Heart right ventricle (tissue), 16 donors: ENCODE data around the gene DRD4. TPM values are rescaled to one million over a fixed set of nuclear protein-coding genes. Genes with fewer than 3 reads are reported as not detected.
"Not testable (repeated sequence)": the region's sequence is repeated elsewhere in the genome, so short reads cannot be mapped to it uniquely, and the experiment has no call there.

Source experiments
- ATAC-seq, 8 donors: fragments of 200-7000 bp; cut with Tn5 transposase; one replicate each; pipeline ENCODE4 v1.9.1; 2020; ENCODE audit warnings: mild to moderate bottlenecking in 8 of 8, moderate library complexity in 8 of 8, moderate number of reproducible peaks in 1 of 8
- DNase-seq, 2 donors: peaks; one replicate each; pipeline ENCODE4 v3.0.0-alpha.2; 2020
- H3K27ac ChIP-seq, 10 donors: fragments of 200-600 bp; sonication (generic) in 2 of 10; one replicate each; pipeline versions ENCODE4 v1.5.0 to v1.8.0; 2020 to 2022; ENCODE audit warnings: mild to moderate bottlenecking in 3 of 10
- H3K27me3 ChIP-seq, 7 donors: fragments of 200-600 bp; one replicate each; pipeline ENCODE4 v1.8.0; 2021 to 2022; ENCODE audit warnings: mild to moderate bottlenecking in 2 of 7
- H3K36me3 ChIP-seq, 9 donors: fragments of 200-600 bp; sonication (generic) in 1 of 9; one replicate each; pipeline versions ENCODE4 v1.5.0 to v1.8.0; 2020 to 2022; ENCODE audit warnings: mild to moderate bottlenecking in 2 of 9
- H3K4me1 ChIP-seq, 9 donors: fragments of 200-600 bp; sonication (generic) in 1 of 9; one replicate each; pipeline versions ENCODE4 v1.5.0 to v1.8.0; 2020 to 2022; ENCODE audit warnings: mild to moderate bottlenecking in 4 of 9
- H3K4me3 ChIP-seq, 10 donors: fragments of 200-600 bp; sonication (generic) in 2 of 10; one replicate each; pipeline versions ENCODE4 v1.5.0 to v1.8.0; 2020 to 2022; ENCODE audit warnings: mild to moderate bottlenecking in 7 of 10, moderate library complexity in 2 of 10
- H3K9me3 ChIP-seq, 11 donors: fragments of 200-600 bp in 10 of 11; sonication (generic) in 2 of 11; one replicate each; pipeline versions ENCODE4 v1.5.0 to v1.8.0; 2013 to 2022; ENCODE audit warnings: mild to moderate bottlenecking in 2 of 11, control low read depth in 1 of 11, moderate library complexity in 1 of 11
- WGBS, 2 donors: extraction: QIAGEN DNeasy Blood & Tissue Kit; methylation state at CpG; one replicate each; pipeline ENCODE4 v1.1.7; 2013; ENCODE audit warnings: inconsistent platforms in 1 of 2; 5-methylcytosine and 5-hydroxymethylcytosine counted together
- intact Hi-C, 10 donors: fragments of 100-400 bp; cut with DNase I; formaldehyde crosslinking; loops; one replicate each; pipeline versions ENCODE4 v1.11.1 to v1.14.2; 2022
- polyA plus RNA-seq, 2 donors: library from polyadenylated mRNA; stranded (reverse); fragments of 200-250 nt; gene quantifications; one replicate each; pipeline ENCODE4 v1.2.3, GENCODE V29; 2013
- total RNA-seq, 10 donors: library from RNA; stranded (reverse); fragmentation: NEBNext Ultra II Directional in 3 of 10; extraction: Animal tissue kit (Norgen Biotek cat#: 25700) in 3 of 10; gene quantifications; one replicate each; pipeline versions ENCODE4 v1.2.1 to v1.2.4, GENCODE V29; 2021 to 2023
- TF ChIP-seq, protein P1 (sequence below), 9 donors: fragments of 200-600 bp; sonication (generic) in 2 of 9; IDR thresholded peaks; one replicate each; pipeline versions ENCODE4 v1.5.0 to v1.8.0; 2021 to 2022; ENCODE audit warnings: antibody characterized with exemption in 9 of 9, mild to moderate bottlenecking in 5 of 9, moderate library complexity in 1 of 9
- donor health status: Arrhythmogenic right ventricular cardiomyopathy.
- donor health status: ischemic (EF 13 %, LVEDD 7.1; RV severe dilation, severe dysfunction).
- donor health status: healthy with polysubstance abuse.
- donor health status: DM: no; HTN: yes; CAD: no.
- donor health status: DM: no; HTN: no; CAD: no.
- donor health status: ischemic (EF 25% LVEDD 6.9; RV normal size, moderate dysfunction).
- donor health status: ischemic (EF 25% LVEDD 5.7; RV mildly dilated, moderate dysfunction).
- donor health status: healthy.
- donor health status: DM: yes; HTN: yes; CAD: no.
- donor health status: Ischemic cardiomyopathy.
- donor health status: ischemic (EF 35%, LVEDD 5.7; RV mildly dilated, moderate dysfunction).
- donor health status: nonischemic (EF 11% LVEDD 7.7; RV severe dilation, severe dysfunction).
- donor health status: DM: yes; HTN: yes; CAD: no.
- donor health status: PGD.
- donor health status: ischemic (EF 29% LVEDD 5.4; RV normal size, mild dysfunction).
- donor health status: nonischemic (EF 23%, LVEDD 6.1; RV moderate dilation, normal function).

DRD4 gene
- total and polyA plus RNA-seq, 12 donors = 0.09 to 0.72 (median 0.49) TPM; not detected in 5

DNA sequence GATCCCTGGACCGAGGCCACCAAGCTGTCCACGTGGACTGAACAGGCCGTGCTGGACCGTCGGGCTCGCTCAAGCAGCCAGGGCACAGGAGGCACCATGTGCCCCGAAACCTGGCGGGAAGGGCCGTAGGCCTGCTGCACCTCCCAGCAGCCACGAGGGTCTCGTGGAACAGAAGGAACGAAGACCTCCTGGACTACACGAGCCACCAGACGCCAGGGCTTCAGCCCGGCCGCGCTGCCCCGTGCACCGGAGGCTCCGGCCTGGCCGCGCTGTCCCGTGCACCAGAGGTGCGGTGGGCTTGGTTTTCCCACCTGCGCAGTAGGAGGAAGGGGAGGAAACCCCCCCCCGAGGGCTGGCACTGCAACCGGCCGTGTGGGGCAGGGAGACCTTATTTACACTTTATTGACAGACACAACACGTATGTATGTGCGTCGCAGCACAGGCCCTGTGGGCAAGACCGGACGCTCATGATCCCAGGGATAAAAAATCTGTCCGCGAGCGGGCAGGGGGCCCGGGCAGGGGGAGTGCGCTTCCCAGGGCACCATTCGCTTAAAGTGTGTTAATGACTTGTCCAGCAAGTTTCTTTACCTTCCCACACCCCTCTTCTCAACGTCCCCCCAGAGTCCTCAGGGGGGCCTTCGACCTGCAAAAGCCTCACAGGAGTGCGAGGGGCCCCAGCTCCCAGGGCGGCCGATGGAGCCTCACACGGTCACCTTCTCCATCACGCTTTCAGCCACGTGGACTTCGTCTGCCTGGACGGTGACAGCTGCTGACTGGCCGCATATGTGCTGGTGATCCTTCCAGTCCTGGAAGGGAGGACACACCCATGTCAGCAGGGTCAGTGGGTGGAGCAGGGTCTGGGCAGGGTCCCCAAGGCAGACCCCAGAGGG lies 7.0 kb downstream of the DRD4 start:
- H3K9me3 ChIP-seq = no peaks in the 10 kb centered on the region
- H3K27me3 ChIP-seq = peaks cover 3 to 20% (median 14%) of the 10 kb centered on the region in 7 donors
- DNase-seq (no peak), ATAC-seq (no peak)
- peaks cover 2 to 13% (median 2%) of the 10 kb centered on the region in 9 donors for H3K4me1 ChIP-seq
- H3K27ac ChIP-seq = no peak overlapping the region
- intact Hi-C loops = no loop called here
- 86 to 87% methylated on average over 49 to 50 of the region's 50 CpGs for WGBS, 2 donors
- peaks cover 0 to 52% (median 6%) of the 10 kb centered on the region in 9 donors for H3K36me3 ChIP-seq
- TF ChIP-seq, protein P1, sequence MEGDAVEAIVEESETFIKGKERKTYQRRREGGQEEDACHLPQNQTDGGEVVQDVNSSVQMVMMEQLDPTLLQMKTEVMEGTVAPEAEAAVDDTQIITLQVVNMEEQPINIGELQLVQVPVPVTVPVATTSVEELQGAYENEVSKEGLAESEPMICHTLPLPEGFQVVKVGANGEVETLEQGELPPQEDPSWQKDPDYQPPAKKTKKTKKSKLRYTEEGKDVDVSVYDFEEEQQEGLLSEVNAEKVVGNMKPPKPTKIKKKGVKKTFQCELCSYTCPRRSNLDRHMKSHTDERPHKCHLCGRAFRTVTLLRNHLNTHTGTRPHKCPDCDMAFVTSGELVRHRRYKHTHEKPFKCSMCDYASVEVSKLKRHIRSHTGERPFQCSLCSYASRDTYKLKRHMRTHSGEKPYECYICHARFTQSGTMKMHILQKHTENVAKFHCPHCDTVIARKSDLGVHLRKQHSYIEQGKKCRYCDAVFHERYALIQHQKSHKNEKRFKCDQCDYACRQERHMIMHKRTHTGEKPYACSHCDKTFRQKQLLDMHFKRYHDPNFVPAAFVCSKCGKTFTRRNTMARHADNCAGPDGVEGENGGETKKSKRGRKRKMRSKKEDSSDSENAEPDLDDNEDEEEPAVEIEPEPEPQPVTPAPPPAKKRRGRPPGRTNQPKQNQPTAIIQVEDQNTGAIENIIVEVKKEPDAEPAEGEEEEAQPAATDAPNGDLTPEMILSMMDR (IDR thresholded peaks at IDR 0.05) = no peak
- no peak overlapping the region for H3K4me3 ChIP-seq

DNA sequence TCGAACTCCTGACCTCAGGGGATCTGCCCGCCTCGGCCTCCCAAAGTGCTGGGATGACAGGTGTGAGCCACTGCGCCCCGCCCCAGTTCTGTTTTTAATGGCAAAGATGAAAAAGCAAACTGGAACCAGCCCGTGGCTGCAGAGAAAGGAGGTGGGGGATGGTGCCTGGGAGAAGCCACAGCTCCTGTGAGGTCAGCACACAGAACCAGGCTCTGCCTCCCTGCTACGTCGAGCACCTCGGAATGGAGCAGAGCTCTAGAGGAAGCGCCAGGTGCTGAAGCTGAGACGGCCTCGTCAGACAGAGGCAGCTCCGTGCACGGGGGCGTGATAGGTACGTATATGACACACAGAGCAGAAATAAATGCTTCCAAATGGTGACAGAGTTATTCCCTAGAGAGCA lies 8.5 kb downstream of the DRD4 start:
- H3K4me3 ChIP-seq = no peak overlapping the region
- H3K4me1 ChIP-seq = peaks cover 0 to 7% (median 0%) of the 10 kb centered on the region in 9 donors
- peaks cover 0 to 65% (median 6%) of the 10 kb centered on the region in 9 donors for H3K36me3 ChIP-seq
- no peaks in the 10 kb centered on the region for H3K9me3 ChIP-seq
- 88 to 90% methylated on average over 16 of the region's 16 CpGs for WGBS, 2 donors
- ATAC-seq = no peak
- intact Hi-C loops = no loop called here
- TF ChIP-seq, protein P1 (IDR thresholded peaks at IDR 0.05) = no peak
- H3K27ac ChIP-seq = no peak overlapping the region
- H3K27me3 ChIP-seq = peaks cover 0 to 7% (median under 1%) of the 10 kb centered on the region in 7 donors
- DNase-seq = no peak

DNA sequence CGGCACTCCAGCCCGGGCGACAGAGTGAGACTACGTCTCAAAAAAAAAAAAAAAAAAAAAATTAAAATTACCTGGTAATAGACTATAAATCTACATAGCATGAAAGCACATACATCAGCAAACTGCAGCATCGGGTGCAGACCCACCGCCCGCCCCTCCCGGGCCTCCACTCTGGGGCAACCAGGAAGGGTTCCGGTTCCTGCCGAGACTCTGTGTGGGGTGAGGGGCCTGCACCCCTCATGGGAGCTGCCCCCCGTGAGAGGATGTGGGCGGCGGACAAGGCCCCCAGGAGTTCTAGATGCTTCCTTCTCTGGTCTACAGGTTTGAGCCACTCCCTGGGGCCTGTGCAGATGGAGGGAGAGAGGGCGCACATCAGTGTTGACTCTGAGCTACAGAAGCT lies 9.1 kb downstream of the DRD4 start:
- H3K27me3 ChIP-seq = peaks cover 0 to under 1% (median 0%) of the 10 kb centered on the region in 7 donors
- DNase-seq (no peak), ATAC-seq (no peak)
- 86 to 89% methylated on average over 13 to 14 of the region's 14 CpGs for WGBS, 2 donors
- H3K4me1 ChIP-seq = no peaks in the 10 kb centered on the region
- no peak overlapping the region for H3K27ac ChIP-seq
- no peak overlapping the region for H3K4me3 ChIP-seq
- intact Hi-C loops = no loop called here
- H3K9me3 ChIP-seq = no peaks in the 10 kb centered on the region
- TF ChIP-seq, protein P1 (IDR thresholded peaks at IDR 0.05) = no peak
- H3K36me3 ChIP-seq = peaks cover 0 to 72% (median 6%) of the 10 kb centered on the region in 9 donors

DNA sequence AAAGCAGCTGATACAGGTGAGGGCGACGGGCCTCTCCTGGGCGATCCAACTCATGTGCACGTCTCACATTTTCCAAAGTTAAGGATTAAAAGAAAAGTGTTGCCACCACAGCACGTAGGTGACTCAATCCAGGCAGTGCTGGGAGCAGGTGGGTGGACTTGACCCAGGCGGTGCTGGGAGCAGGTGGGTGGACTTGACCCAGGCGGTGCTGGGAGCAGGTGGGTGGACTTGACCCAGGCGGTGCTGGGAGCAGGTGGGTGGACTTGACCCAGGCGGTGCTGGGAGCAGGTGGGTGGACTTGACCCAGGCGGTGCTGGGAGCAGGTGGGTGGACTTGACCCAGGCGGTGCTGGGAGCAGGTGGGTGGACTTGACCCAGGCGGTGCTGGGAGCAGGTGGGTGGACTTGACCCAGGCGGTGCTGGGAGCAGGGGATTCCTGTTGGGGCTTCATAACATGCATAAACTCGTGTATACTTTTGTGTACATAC lies 10.6 kb downstream of the DRD4 start:
- H3K4me1 ChIP-seq, H3K4me3 ChIP-seq, intact Hi-C loops, H3K27me3 ChIP-seq, H3K27ac ChIP-seq, DNase-seq, ATAC-seq, H3K9me3 ChIP-seq: not testable (repeated sequence)
- peaks cover 0 to 78% (median 6%) of the 10 kb centered on the region in 9 donors for H3K36me3 ChIP-seq
- WGBS, 2 donors = 92 to 93% methylated on average over 9 to 10 of the region's 14 CpGs
